ENCODE measurements around the gene SORCS3. TPM values are rescaled to one million over a fixed set of nuclear protein-coding genes. Genes with fewer than 3 reads are reported as not detected.

SORCS3 gene
- total RNA-seq, 1 experiment from 2014 or later, result 0.18 TPM

DNA sequence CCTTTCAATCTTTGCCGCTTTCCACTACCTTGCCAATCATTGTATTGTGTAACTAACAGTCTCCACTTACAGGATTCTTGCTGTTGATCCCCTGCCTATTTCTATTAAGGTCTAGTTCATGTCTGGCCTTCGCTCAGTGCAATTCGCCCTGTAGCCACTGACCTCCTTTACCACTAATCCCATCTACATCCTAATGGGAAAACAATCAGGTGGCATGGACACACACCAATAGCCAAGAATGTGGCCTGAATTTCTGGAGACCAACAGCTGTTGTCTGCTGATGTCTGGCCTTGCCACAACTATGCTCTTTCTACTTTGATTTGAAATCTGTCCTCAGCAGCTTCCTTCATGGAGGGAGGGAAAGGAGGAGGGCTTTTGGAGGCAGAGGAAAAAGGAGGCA is 546.2 kb downstream of the SORCS3 start:
- no peak overlapping the region for H3K4me3 Mint-ChIP-seq (ENCODE audit: unreplicated experiment)

GRCh38 chr10:105188737-105189462 is 547.8 kb downstream of the SORCS3 start:
- intact Hi-C loops (cut with micrococcal nuclease; ENCODE audit: unreplicated experiment), result no loop called here
- POLR2A ChIA-PET, result no interaction called here
- Mint-ChIP-seq H3K4me3 (ENCODE audit: unreplicated experiment) (no peak overlapping the region), H3K27me3 (ENCODE audit: insufficient read depth, unreplicated experiment) (peaks cover 2% of the 10 kb centered on the region), H3K4me1 (ENCODE audit: low read depth, unreplicated experiment) (peaks cover 6% of the 10 kb centered on the region), H3K9me3 (ENCODE audit: unreplicated experiment) (peaks cover 9% of the 10 kb centered on the region), H3K36me3 (ENCODE audit: insufficient read depth, unreplicated experiment) (no peaks in the 10 kb centered on the region), H3K27ac (ENCODE audit: unreplicated experiment) (no peak overlapping the region)
- no peaks in the 10 kb centered on the region for H3K4me1 ChIP-seq
- no peaks in the 10 kb centered on the region for H3K36me3 ChIP-seq (ENCODE audit: control insufficient read depth, insufficient read depth, low read length)
- BruUV-seq (replicated peaks), result no TSS peak
- no peaks in the 10 kb centered on the region for H3K27me3 ChIP-seq (replicated peaks; ENCODE audit: control insufficient read depth, insufficient read depth, low read length)
- CTCF ChIA-PET, result no interaction called here
- peak in 1 of 2 experiments; percentile 5 for DNase-seq
- TF ChIP-seq, protein P1, sequence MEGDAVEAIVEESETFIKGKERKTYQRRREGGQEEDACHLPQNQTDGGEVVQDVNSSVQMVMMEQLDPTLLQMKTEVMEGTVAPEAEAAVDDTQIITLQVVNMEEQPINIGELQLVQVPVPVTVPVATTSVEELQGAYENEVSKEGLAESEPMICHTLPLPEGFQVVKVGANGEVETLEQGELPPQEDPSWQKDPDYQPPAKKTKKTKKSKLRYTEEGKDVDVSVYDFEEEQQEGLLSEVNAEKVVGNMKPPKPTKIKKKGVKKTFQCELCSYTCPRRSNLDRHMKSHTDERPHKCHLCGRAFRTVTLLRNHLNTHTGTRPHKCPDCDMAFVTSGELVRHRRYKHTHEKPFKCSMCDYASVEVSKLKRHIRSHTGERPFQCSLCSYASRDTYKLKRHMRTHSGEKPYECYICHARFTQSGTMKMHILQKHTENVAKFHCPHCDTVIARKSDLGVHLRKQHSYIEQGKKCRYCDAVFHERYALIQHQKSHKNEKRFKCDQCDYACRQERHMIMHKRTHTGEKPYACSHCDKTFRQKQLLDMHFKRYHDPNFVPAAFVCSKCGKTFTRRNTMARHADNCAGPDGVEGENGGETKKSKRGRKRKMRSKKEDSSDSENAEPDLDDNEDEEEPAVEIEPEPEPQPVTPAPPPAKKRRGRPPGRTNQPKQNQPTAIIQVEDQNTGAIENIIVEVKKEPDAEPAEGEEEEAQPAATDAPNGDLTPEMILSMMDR (IDR thresholded peaks at IDR 0.05; ENCODE audit: insufficient read depth in 1 of 2, low read depth in 1 of 2, low read length in 1 of 2, severe bottlenecking in 1 of 2, unreplicated experiment in 1 of 2), result no peak
- no peaks in the 10 kb centered on the region for H3K9me3 ChIP-seq
- no peak overlapping the region for H3K4me3 ChIP-seq (ENCODE audit: low read depth, low read length)

More for the DNA sequence above, 546.2 kb downstream of the SORCS3 start:
- BruUV-seq (replicated peaks), result no TSS peak
- peaks cover 2% of the 10 kb centered on the region for H3K27me3 Mint-ChIP-seq (ENCODE audit: insufficient read depth, unreplicated experiment)
- intact Hi-C loops (cut with micrococcal nuclease; ENCODE audit: unreplicated experiment), result no loop called here
- TF ChIP-seq, protein P1 (IDR thresholded peaks at IDR 0.05; ENCODE audit: insufficient read depth in 1 of 2, low read depth in 1 of 2, low read length in 1 of 2, severe bottlenecking in 1 of 2, unreplicated experiment in 1 of 2), result no peak
- no peak overlapping the region for H3K27ac Mint-ChIP-seq (ENCODE audit: unreplicated experiment)
- H3K9me3 ChIP-seq, result no peaks in the 10 kb centered on the region
- H3K36me3 Mint-ChIP-seq (ENCODE audit: insufficient read depth, unreplicated experiment), result no peaks in the 10 kb centered on the region
- H3K36me3 ChIP-seq (ENCODE audit: control insufficient read depth, insufficient read depth, low read length), result no peaks in the 10 kb centered on the region
- H3K4me1 Mint-ChIP-seq (ENCODE audit: low read depth, unreplicated experiment), result peaks cover 6% of the 10 kb centered on the region
- DNase-seq, result no peak
- no peaks in the 10 kb centered on the region for H3K27me3 ChIP-seq (replicated peaks; ENCODE audit: control insufficient read depth, insufficient read depth, low read length)
- ChIA-PET CTCF (no interaction called here), POLR2A (no interaction called here)
- H3K4me3 ChIP-seq (ENCODE audit: low read depth, low read length), result no peak overlapping the region
- H3K9me3 Mint-ChIP-seq (ENCODE audit: unreplicated experiment), result peaks cover 9% of the 10 kb centered on the region
- peaks cover 5% of the 10 kb centered on the region; the same call in 1 of the 2 replicates for H3K4me1 ChIP-seq

DNA sequence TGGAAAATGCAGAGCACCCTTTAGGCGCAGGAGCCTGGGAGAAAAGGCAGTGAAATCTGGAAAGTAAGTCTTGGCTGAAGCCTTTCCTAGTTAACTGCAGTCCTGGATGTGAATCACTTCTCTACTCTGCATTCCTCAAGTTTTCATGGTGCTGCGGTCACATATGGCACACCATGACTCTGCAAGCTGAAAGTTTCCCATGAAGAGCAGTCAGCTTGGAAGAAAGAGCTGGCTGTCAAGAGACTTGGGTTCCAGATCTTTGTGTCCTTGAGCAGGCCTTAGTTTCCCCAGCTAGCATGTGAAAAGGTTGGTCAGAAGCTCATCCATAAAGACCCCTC is 548.3 kb downstream of the SORCS3 start:
- peaks cover 9% of the 10 kb centered on the region for H3K9me3 Mint-ChIP-seq (ENCODE audit: unreplicated experiment)
- BruUV-seq (replicated peaks), result no TSS peak
- Histone ChIP-seq H3K4me3 (ENCODE audit: low read depth, low read length) (no peak overlapping the region), H3K27me3 (replicated peaks; ENCODE audit: control insufficient read depth, insufficient read depth, low read length) (no peaks in the 10 kb centered on the region), H3K9me3 (no peaks in the 10 kb centered on the region), H3K4me1 (no peaks in the 10 kb centered on the region), H3K36me3 (ENCODE audit: control insufficient read depth, insufficient read depth, low read length) (no peaks in the 10 kb centered on the region)
- peaks cover 2% of the 10 kb centered on the region for H3K27me3 Mint-ChIP-seq (ENCODE audit: insufficient read depth, unreplicated experiment)
- H3K4me1 Mint-ChIP-seq (ENCODE audit: low read depth, unreplicated experiment), result peaks cover 6% of the 10 kb centered on the region
- H3K4me3 Mint-ChIP-seq (ENCODE audit: unreplicated experiment), result no peak overlapping the region
- intact Hi-C loops (cut with micrococcal nuclease; ENCODE audit: unreplicated experiment), result no loop called here
- no peaks in the 10 kb centered on the region for H3K36me3 Mint-ChIP-seq (ENCODE audit: insufficient read depth, unreplicated experiment)
- TF ChIP-seq, protein P1 (IDR thresholded peaks at IDR 0.05; ENCODE audit: insufficient read depth in 1 of 2, low read depth in 1 of 2, low read length in 1 of 2, severe bottlenecking in 1 of 2, unreplicated experiment in 1 of 2), result no peak
- no peak for DNase-seq
- ChIA-PET POLR2A (no interaction called here), CTCF (no interaction called here)
- no peak overlapping the region for H3K27ac Mint-ChIP-seq (ENCODE audit: unreplicated experiment)

All from Caco-2 (cell line).